PC-9 (cell line): ENCODE data around the gene CMAS. TPM values are rescaled to one million over a fixed set of nuclear protein-coding genes. Genes with fewer than 3 reads are reported as not detected.

Experiments used
- BruUV-seq: library from RNA; stranded (reverse); fragments of 400-500 nt; replicated peaks from 2 replicates; lab custom pipeline; 2021; lab: Mats Ljungman, UMichigan
- CTCF ChIA-PET: fragments of 300-600 bp; sonication (Branson Sonifier 250); formaldehyde crosslinking; loops from one replicate; lab custom pipeline; 2022; ENCODE audit warnings: antibody characterized with exemption; lab: Charles Lee
- POLR2A ChIA-PET: fragments of 300-600 bp; sonication (Branson Sonifier 250); formaldehyde crosslinking; loops from one replicate; lab custom pipeline; 2022; ENCODE audit warnings: antibody characterized with exemption; ENCODE audit not compliant: unreplicated experiment; lab: Charles Lee
- DNase-seq, 2 experiments: peaks; one replicate each; pipeline versions ENCODE4 v3.0.0 to v3.0.0-alpha.2; 2015 to 2022; ENCODE audit warnings: mixed read lengths in 1 of 2
- H2AFZ ChIP-seq: fragments of 200-600 bp; sonication (generic); 2 replicates; pipeline ENCODE4 v1.8.1; 2017; ENCODE audit warnings: antibody characterized with exemption
- H3F3A ChIP-seq: fragments of 200-600 bp; sonication (generic); 2 replicates; pipeline ENCODE4 v1.8.1; 2017; ENCODE audit warnings: antibody characterized with exemption, mild to moderate bottlenecking, low read depth; ENCODE audit not compliant: insufficient read depth
- H3K27ac ChIP-seq: fragments of 200-600 bp; sonication (generic); 2 replicates; pipeline ENCODE4 v1.6.1; 2016; ENCODE audit warnings: mixed run types
- H3K27me3 ChIP-seq: fragments of 200-600 bp; sonication (generic); 2 replicates; pipeline ENCODE4 v1.6.1; 2016; ENCODE audit warnings: low read depth, mixed run types; ENCODE audit not compliant: insufficient read depth
- H3K36me3 ChIP-seq: fragments of 200-600 bp; sonication (generic); 2 replicates; pipeline ENCODE4 v1.6.1; 2016; ENCODE audit warnings: low read depth, mixed run types
- H3K4me1 ChIP-seq: fragments of 200-600 bp; sonication (generic); replicated peaks from 2 replicates; pipeline ENCODE4 v1.6.1; 2016; ENCODE audit warnings: mixed run types; ENCODE audit not compliant: insufficient read depth
- H3K4me2 ChIP-seq: fragments of 200-600 bp; sonication (generic); 2 replicates; pipeline ENCODE4 v1.6.1; 2017; ENCODE audit warnings: mixed run types
- H3K4me3 ChIP-seq: fragments of 200-600 bp; sonication (generic); 2 replicates; pipeline ENCODE4 v1.6.1; 2016; ENCODE audit warnings: mixed run types
- H3K79me2 ChIP-seq: fragments of 200-600 bp; sonication (generic); 2 replicates; pipeline ENCODE4 v1.6.1; 2017; ENCODE audit warnings: low read depth, mixed run types
- H3K9me2 ChIP-seq: fragments of 200-600 bp; sonication (generic); 2 replicates; pipeline ENCODE4 v1.8.1; 2017; ENCODE audit warnings: mild to moderate bottlenecking; ENCODE audit not compliant: insufficient read depth
- H3K9me3 ChIP-seq: fragments of 200-600 bp; sonication (generic); 2 replicates; pipeline ENCODE4 v1.8.1; 2016; ENCODE audit warnings: low read depth; ENCODE audit not compliant: insufficient read depth
- H4K20me1 ChIP-seq: fragments of 200-600 bp; sonication (generic); 2 replicates; pipeline ENCODE4 v1.8.1; 2017; ENCODE audit not compliant: insufficient read depth
- CTCF ChIP-seq: fragments of 200-600 bp; sonication (generic); conservative IDR thresholded peaks from 2 replicates; pipeline ENCODE4 v1.6.1; 2017; ENCODE audit warnings: mixed run types, antibody characterized with exemption, mild to moderate bottlenecking, moderate library complexity
- EZH2 ChIP-seq: fragments of 200-600 bp; sonication (generic); IDR thresholded peaks from 2 replicates; pipeline ENCODE4 v1.8.0; 2017; ENCODE audit warnings: antibody characterized with exemption, low read depth
- intact Hi-C: fragments of 100-400 bp; cut with micrococcal nuclease; formaldehyde crosslinking; loops from one replicate; pipeline ENCODE4 v1.10.0; 2022; ENCODE audit not compliant: unreplicated experiment
- total RNA-seq: library from RNA; stranded (reverse); gene quantifications from 2 replicates; pipeline ENCODE4 v1.2.3, GENCODE V29; 2021

Gene CMAS
- total RNA-seq, 1 experiment from 2014 or later, result 79.1 TPM

GRCh38 chr12:22034709-22035506, 11.1 kb upstream of the CMAS start:
- CTCF ChIA-PET, result interaction anchor here (0.6 kb wide), 1 partner anchor 10 kb away, joined by 3 read pairs; no protein-coding TSS in a partner anchor
- POLR2A ChIA-PET, result interaction anchor here (0.6 kb wide), 1 partner anchor 16 kb away, joined by 8 read pairs; no protein-coding TSS in a partner anchor
- no peaks in the 10 kb centered on the region for H3K36me3 ChIP-seq
- intact Hi-C loops, result no loop called here
- peaks cover 11% of the 10 kb centered on the region; the same call in 1 of the 2 replicates for H3F3A ChIP-seq
- BruUV-seq, result no TSS peak
- H3K4me1 ChIP-seq, result peaks cover 13% of the 10 kb centered on the region; the same call in 1 of the 2 replicates
- no peaks in the 10 kb centered on the region for H3K9me2 ChIP-seq
- peak overlapping the region; percentile 2; the same call in 1 of the 2 replicates for H3K4me2 ChIP-seq
- TF ChIP-seq CTCF, result no peak
- no peak for TF ChIP-seq EZH2
- no peaks in the 10 kb centered on the region for H3K79me2 ChIP-seq
- peaks cover 10% of the 10 kb centered on the region for H3K9me3 ChIP-seq
- no peaks in the 10 kb centered on the region for H4K20me1 ChIP-seq
- H3K4me3 ChIP-seq, result no peak overlapping the region
- H3K27ac ChIP-seq, result no peak overlapping the region
- no peak for DNase-seq
- H3K27me3 ChIP-seq, result no peaks in the 10 kb centered on the region
- H2AFZ ChIP-seq, result peak overlapping the region; percentile 63

DNA sequence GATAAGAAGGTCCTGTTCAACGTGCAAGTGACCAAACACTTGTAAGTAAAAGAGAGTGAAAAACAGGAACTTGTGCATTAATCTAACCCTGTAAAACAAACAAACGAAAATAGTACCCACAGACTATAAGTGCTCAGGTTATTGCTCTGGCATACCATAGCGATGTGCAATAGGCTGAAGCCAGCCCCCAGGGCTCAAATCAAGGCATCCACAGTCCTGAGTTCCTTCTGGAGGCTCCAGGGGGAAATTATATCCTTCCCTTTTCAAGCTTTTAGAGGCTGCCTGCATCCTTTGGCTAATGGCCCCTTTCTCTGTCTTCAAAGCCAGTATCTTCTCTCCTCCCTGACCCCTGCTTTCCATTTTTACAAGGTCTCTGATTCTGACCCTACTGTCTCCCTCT, 8.1 kb upstream of the CMAS start:
- TF ChIP-seq EZH2, result no peak
- TF ChIP-seq CTCF, result no peak
- Histone ChIP-seq H3K9me2 (no peaks in the 10 kb centered on the region), H3K79me2 (no peaks in the 10 kb centered on the region), H3K9me3 (peaks cover 10% of the 10 kb centered on the region), H3K4me2 (no peak overlapping the region), H2AFZ (peak overlapping the region; percentile 4; the same call in 1 of the 2 replicates), H3F3A (peaks cover 22% of the 10 kb centered on the region), H3K4me3 (no peak overlapping the region), H3K27ac (no peak overlapping the region), H3K4me1 (peaks cover 24% of the 10 kb centered on the region), H4K20me1 (no peaks in the 10 kb centered on the region), H3K27me3 (no peaks in the 10 kb centered on the region), H3K36me3 (no peaks in the 10 kb centered on the region)
- intact Hi-C loops, result no loop called here
- BruUV-seq, result no TSS peak
- ChIA-PET POLR2A (no interaction called here), CTCF (no interaction called here)
- peak in 1 of 2 experiments; percentile 69 for DNase-seq

GRCh38 chr12:22038734-22039133, 7.3 kb upstream of the CMAS start:
- BruUV-seq, result no TSS peak
- H3K79me2 ChIP-seq, result no peaks in the 10 kb centered on the region
- intact Hi-C loops, result no loop called here
- H3K4me3 ChIP-seq, result no peak overlapping the region
- no peak overlapping the region for H3K27ac ChIP-seq
- H3K36me3 ChIP-seq, result no peaks in the 10 kb centered on the region
- peaks cover 32% of the 10 kb centered on the region for H3K4me1 ChIP-seq
- no peak overlapping the region for H3K4me2 ChIP-seq
- H3K9me3 ChIP-seq, result peaks cover 10% of the 10 kb centered on the region
- POLR2A ChIA-PET, result no interaction called here
- H3K27me3 ChIP-seq, result no peaks in the 10 kb centered on the region
- peaks cover 30% of the 10 kb centered on the region for H3F3A ChIP-seq
- CTCF ChIA-PET, result no interaction called here
- no peaks in the 10 kb centered on the region for H4K20me1 ChIP-seq
- no peak overlapping the region for H2AFZ ChIP-seq
- H3K9me2 ChIP-seq, result no peaks in the 10 kb centered on the region
- DNase-seq, result no peak
- TF ChIP-seq EZH2 (no peak), CTCF (no peak)
